Trophoblast cell (in vitro differentiated cells and primary cell): ENCODE measurements around the gene PADI1.

Source experiments
- DNase-seq, 2 donors: peaks; one replicate each; pipeline ENCODE4 v3.0.0-alpha.2; 2016
- H2AFZ ChIP-seq: 2 replicates; pipeline ENCODE4 v1.6.1; 2013; ENCODE audit warnings: low read length, moderate library complexity, mild to moderate bottlenecking; ENCODE audit not compliant: insufficient read depth, poor library complexity
- H2AK5ac ChIP-seq: 2 replicates; pipeline ENCODE4 v1.6.1; 2013; ENCODE audit warnings: mild to moderate bottlenecking, low read length
- H2BK120ac ChIP-seq: 2 replicates; pipeline ENCODE4 v1.6.1; 2013; ENCODE audit warnings: low read length, mild to moderate bottlenecking, moderate library complexity; ENCODE audit not compliant: insufficient read depth, poor library complexity
- H2BK12ac ChIP-seq: 2 replicates; pipeline ENCODE4 v1.6.1; 2013; ENCODE audit warnings: mild to moderate bottlenecking, low read length, moderate library complexity
- H2BK5ac ChIP-seq: 2 replicates; pipeline ENCODE4 v1.6.1; 2013; ENCODE audit warnings: low read length, low read depth, moderate library complexity, mild to moderate bottlenecking; ENCODE audit not compliant: poor library complexity
- H3K14ac ChIP-seq: 2 replicates; pipeline ENCODE4 v1.6.1; 2013; ENCODE audit warnings: mild to moderate bottlenecking, low read length
- H3K18ac ChIP-seq: 2 replicates; pipeline ENCODE4 v1.6.1; 2013; ENCODE audit warnings: mild to moderate bottlenecking, low read length
- H3K23ac ChIP-seq: 2 replicates; pipeline ENCODE4 v1.6.1; 2013; ENCODE audit warnings: low read length
- H3K27ac ChIP-seq: 2 replicates; pipeline ENCODE4 v1.5.1; 2013; ENCODE audit warnings: low read depth, mild to moderate bottlenecking, inconsistent platforms, low read length, moderate library complexity
- H3K27me3 ChIP-seq: 2 replicates; pipeline ENCODE4 v1.6.1; 2013; ENCODE audit warnings: inconsistent platforms, mild to moderate bottlenecking, low read length, moderate library complexity; ENCODE audit not compliant: insufficient read depth
- H3K36me3 ChIP-seq, 2 experiments: 1 replicate in 1 of 2; 2 replicates in 1 of 2; pipeline ENCODE4 v1.6.1; 2013; ENCODE audit warnings: low read length in 2 of 2, mild to moderate bottlenecking in 2 of 2, moderate library complexity in 1 of 2; ENCODE audit not compliant: insufficient read depth in 2 of 2, control insufficient read depth in 1 of 2
- H3K4ac ChIP-seq: 2 replicates; pipeline ENCODE4 v1.6.1; 2013; ENCODE audit warnings: low read depth, mild to moderate bottlenecking, low read length, moderate library complexity
- H3K4me1 ChIP-seq, 2 experiments: 1 replicate in 1 of 2; 2 replicates in 1 of 2; pipeline ENCODE4 v1.6.1; 2013; ENCODE audit warnings: low read length in 2 of 2, mild to moderate bottlenecking in 2 of 2, moderate library complexity in 1 of 2; ENCODE audit not compliant: insufficient read depth in 2 of 2, control insufficient read depth in 1 of 2
- H3K4me2 ChIP-seq: 2 replicates; pipeline ENCODE4 v1.6.1; 2013; ENCODE audit warnings: inconsistent platforms, mild to moderate bottlenecking, low read length, moderate library complexity
- H3K4me3 ChIP-seq: 2 replicates; pipeline ENCODE4 v1.5.1; 2013; ENCODE audit warnings: mild to moderate bottlenecking, low read depth, low read length, inconsistent platforms
- H3K79me1 ChIP-seq: one replicate; pipeline ENCODE4 v1.6.1; 2013; ENCODE audit warnings: low read length
- H3K79me2 ChIP-seq: 2 replicates; pipeline ENCODE4 v1.6.1; 2013; ENCODE audit warnings: low read length, mild to moderate bottlenecking; ENCODE audit not compliant: control insufficient read depth, insufficient read depth, poor library complexity
- H3K9ac ChIP-seq: 2 replicates; pipeline ENCODE4 v1.6.1; 2013; ENCODE audit warnings: mild to moderate bottlenecking, low read length
- H3K9me3 ChIP-seq: 2 replicates; pipeline ENCODE4 v1.6.1; 2013; ENCODE audit warnings: low read depth, mild to moderate bottlenecking, control low read depth, inconsistent platforms, low read length; ENCODE audit not compliant: insufficient read depth
- H4K12ac ChIP-seq: 2 replicates; pipeline ENCODE4 v1.6.1; 2013; ENCODE audit warnings: low read depth, mild to moderate bottlenecking, low read length, moderate library complexity
- H4K8ac ChIP-seq: 2 replicates; pipeline ENCODE4 v1.6.1; 2013; ENCODE audit warnings: low read depth, mild to moderate bottlenecking, low read length, moderate library complexity
- H4K91ac ChIP-seq: one replicate; pipeline ENCODE4 v1.6.1; 2013; ENCODE audit warnings: low read depth, mild to moderate bottlenecking, low read length, moderate library complexity
- WGBS: extraction: QIAGEN DNeasy Blood & Tissue Kit; methylation state at CpG from one replicate; pipeline ENCODE4 v1.1.7; 2013; ENCODE audit warnings: missing lambda C conversion rate; ENCODE audit not compliant: insufficient read length, insufficient coverage; ENCODE audit errors: extremely low coverage; 5-methylcytosine and 5-hydroxymethylcytosine counted together

The PADI1 gene

DNA sequence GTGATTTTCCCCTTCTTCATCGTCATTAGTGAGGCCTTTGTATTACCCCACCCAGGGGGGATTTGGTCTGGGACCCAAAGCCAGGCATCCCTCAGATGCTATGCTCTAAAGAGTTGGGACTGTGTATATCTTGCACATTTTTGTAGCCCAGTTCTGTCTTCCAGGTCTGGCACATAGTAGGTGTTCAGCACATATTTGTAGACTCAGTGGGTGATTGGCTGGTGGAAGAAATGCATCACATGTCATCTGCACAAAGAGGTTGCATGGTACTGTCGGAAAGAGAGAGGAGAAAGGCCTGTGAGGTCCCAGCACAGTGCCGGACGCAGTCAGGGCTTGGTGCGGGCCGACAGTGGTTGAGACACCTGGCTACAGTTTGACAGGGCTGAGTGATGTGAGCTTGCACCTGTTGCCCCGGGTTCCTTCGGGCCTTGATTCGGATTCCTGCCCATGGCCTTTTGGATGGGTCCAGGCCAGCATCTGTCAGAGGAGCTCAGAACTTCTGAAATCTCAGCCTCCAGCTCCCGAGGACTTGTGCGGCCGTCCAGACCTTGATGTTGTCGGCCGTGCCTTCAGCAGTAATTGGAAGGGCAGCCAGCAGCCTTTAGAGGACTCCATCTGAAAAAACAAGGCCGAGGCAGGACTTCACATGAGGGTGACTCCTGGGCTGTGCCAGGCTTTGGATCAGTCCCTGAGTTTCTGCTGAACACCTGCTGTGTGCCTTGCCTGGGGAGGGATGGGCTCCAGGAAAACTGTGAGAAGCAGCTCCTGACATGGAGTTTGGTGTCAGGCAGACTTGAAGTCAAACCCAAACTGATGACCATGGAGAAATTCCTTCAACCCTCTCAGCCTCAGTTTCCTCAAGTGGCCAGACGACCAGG is 40.9 kb upstream of the PADI1 start:
- Histone ChIP-seq H2AK5ac (no peak overlapping the region), H3K4me3 (no peak overlapping the region), H3K4me2 (no peak overlapping the region), H3K36me3 (no peaks in the 10 kb centered on the region), H2AFZ (no peak overlapping the region), H3K14ac (no peak overlapping the region), H3K18ac (no peak overlapping the region), H3K9ac (no peak overlapping the region), H4K91ac (no peak overlapping the region), H4K12ac (no peak overlapping the region), H3K27ac (no peak overlapping the region), H4K8ac (no peak overlapping the region), H3K4me1 (peaks cover 14 to 28% of the 10 kb centered on the region in 2 experiments), H3K79me2 (no peaks in the 10 kb centered on the region), H2BK12ac (no peak overlapping the region), H3K4ac (no peak overlapping the region), H3K23ac (no peak overlapping the region), H2BK120ac (no peak overlapping the region), H3K9me3 (peaks cover 6% of the 10 kb centered on the region), H2BK5ac (no peak overlapping the region), H3K79me1 (peaks cover 11% of the 10 kb centered on the region), H3K27me3 (no peaks in the 10 kb centered on the region)
- no CpG with 5 or more reads among the region's 16 CpGs for WGBS
- DNase-seq = peak; percentile 23 to 31

DNA sequence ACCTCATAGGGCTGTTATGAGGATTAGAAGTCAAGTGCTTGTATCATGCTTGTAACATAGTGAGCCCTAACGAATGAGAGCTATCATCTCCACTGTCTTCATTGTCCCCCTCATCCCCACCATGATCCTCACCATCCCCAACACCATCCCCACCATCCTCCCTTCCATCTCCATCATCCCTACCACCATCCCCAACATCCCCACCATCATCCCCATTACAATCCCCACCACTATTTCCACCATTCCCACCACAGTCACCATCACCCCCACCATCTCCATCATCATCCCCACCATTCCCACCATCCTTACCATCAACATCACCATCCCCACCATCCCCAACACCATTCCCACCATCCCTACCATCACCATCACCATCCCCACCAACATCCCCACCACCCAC is 39.1 kb upstream of the PADI1 start:
- H3K9me3 ChIP-seq = peaks cover 6% of the 10 kb centered on the region
- H4K12ac ChIP-seq = no peak overlapping the region
- no peak overlapping the region for H4K8ac ChIP-seq
- peaks cover 14 to 28% of the 10 kb centered on the region in 2 experiments for H3K4me1 ChIP-seq
- H3K36me3 ChIP-seq = no peaks in the 10 kb centered on the region
- no peak overlapping the region for H3K9ac ChIP-seq
- peak overlapping the region; percentile 26 for H2BK12ac ChIP-seq
- no peak overlapping the region for H2AK5ac ChIP-seq
- no peaks in the 10 kb centered on the region for H3K27me3 ChIP-seq
- no peak overlapping the region for H3K4me3 ChIP-seq
- H3K4me2 ChIP-seq = no peak overlapping the region
- no peak overlapping the region for H3K27ac ChIP-seq
- H2AFZ ChIP-seq = no peak overlapping the region
- no peak overlapping the region for H3K14ac ChIP-seq
- no peak overlapping the region for H4K91ac ChIP-seq
- H3K79me1 ChIP-seq = peaks cover 15% of the 10 kb centered on the region
- no CpG with 5 or more reads among the region's 1 CpG for WGBS
- no peak overlapping the region for H2BK120ac ChIP-seq
- H2BK5ac ChIP-seq = no peak overlapping the region
- H3K23ac ChIP-seq = no peak overlapping the region
- DNase-seq = no peak
- H3K4ac ChIP-seq = no peak overlapping the region
- H3K18ac ChIP-seq = no peak overlapping the region
- H3K79me2 ChIP-seq = no peaks in the 10 kb centered on the region

DNA sequence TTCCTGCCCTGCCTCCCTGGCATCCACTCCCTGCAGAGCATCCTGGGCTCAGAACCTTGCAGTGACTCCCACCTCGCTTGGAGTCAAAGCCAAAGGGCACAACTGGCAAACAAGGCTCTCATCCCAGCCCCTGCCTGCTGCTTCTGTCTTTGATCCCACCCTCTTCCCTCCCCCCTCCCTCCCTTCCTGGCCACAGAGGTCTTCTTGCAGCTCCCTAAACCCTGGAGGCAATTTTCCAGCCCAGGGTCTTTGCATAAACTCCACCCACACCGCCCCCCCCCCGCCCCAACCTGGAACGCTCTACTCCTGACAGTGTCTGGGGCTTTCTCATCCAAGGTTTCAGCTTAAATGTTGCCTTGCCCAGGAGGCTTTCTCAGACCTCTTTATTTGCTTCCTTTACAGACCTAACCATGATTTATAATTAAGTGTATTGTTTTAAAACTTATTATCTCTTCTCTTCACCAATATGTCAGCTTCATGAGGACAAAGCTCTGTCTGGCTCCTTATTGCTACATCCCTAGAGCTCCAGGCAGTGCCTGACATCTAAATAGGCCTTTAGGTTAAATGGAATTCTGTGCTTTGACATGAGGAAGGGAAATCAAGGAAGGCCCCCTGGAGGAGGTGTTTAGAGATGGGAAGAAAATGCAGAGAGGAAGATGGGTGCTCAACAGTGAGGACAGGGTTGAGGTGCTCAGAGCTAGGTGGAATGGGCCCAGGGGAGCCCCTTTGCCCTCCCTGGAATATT is 37.7 kb upstream of the PADI1 start:
- Histone ChIP-seq H3K4me1 (peaks cover 14 to 28% of the 10 kb centered on the region in 2 experiments), H3K4me3 (no peak overlapping the region), H3K79me1 (peaks cover 15% of the 10 kb centered on the region), H4K8ac (no peak overlapping the region), H3K27ac (peak overlapping the region; percentile 36), H3K27me3 (no peaks in the 10 kb centered on the region), H3K23ac (no peak overlapping the region), H3K9me3 (peaks cover 6% of the 10 kb centered on the region), H2BK120ac (peak overlapping the region; percentile 56), H2AK5ac (peak overlapping the region; percentile 3), H3K4ac (no peak overlapping the region), H3K36me3 (no peaks in the 10 kb centered on the region), H3K14ac (peak overlapping the region; percentile 43), H4K91ac (peak overlapping the region; percentile 84), H2AFZ (no peak overlapping the region), H2BK12ac (peak overlapping the region; percentile 51), H3K79me2 (no peaks in the 10 kb centered on the region), H3K4me2 (no peak overlapping the region), H4K12ac (no peak overlapping the region), H3K9ac (peak overlapping the region; percentile 37), H2BK5ac (peak overlapping the region; percentile 52), H3K18ac (no peak overlapping the region)
- no CpG with 5 or more reads among the region's 4 CpGs for WGBS
- DNase-seq = peak; percentile 36 to 59

DNA sequence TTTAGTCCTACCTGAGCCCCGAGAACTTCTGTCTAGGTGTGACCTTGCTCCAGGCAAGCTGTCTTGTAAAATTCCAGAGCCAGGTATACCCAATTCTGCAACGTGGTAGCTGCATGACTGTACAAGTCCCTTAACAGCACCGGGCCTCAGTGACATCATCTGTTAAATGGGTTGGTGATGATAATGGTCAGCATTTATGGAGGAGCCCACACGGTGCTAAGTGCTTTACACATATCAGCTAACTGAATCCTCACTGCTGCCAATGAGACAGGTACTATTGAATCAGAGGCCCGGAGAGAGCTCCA is 37.2 kb upstream of the PADI1 start:
- no peak overlapping the region for H3K4ac ChIP-seq
- no peak overlapping the region for H4K12ac ChIP-seq
- no peaks in the 10 kb centered on the region for H3K79me2 ChIP-seq
- peak overlapping the region; percentile 84 for H4K91ac ChIP-seq
- no peak overlapping the region for H3K4me3 ChIP-seq
- DNase-seq = peak in 1 of 2 donors; percentile 94
- H2BK120ac ChIP-seq = peak overlapping the region; percentile 53
- H3K27me3 ChIP-seq = no peaks in the 10 kb centered on the region
- H2AK5ac ChIP-seq = no peak overlapping the region
- H3K36me3 ChIP-seq = no peaks in the 10 kb centered on the region
- H3K27ac ChIP-seq = peak overlapping the region; percentile 36
- peak overlapping the region; percentile 37 for H3K9ac ChIP-seq
- H3K14ac ChIP-seq = peak overlapping the region; percentile 19
- no peak overlapping the region for H2AFZ ChIP-seq
- H3K9me3 ChIP-seq = peaks cover 6% of the 10 kb centered on the region
- H3K4me2 ChIP-seq = no peak overlapping the region
- H3K4me1 ChIP-seq = peaks cover 14 to 24% of the 10 kb centered on the region in 2 experiments
- no CpG with 5 or more reads among the region's 5 CpGs for WGBS
- peak overlapping the region; percentile 56 for H2BK12ac ChIP-seq
- peaks cover 15% of the 10 kb centered on the region for H3K79me1 ChIP-seq
- H2BK5ac ChIP-seq = peak overlapping the region; percentile 52
- no peak overlapping the region for H3K18ac ChIP-seq
- H4K8ac ChIP-seq = peak overlapping the region; percentile 33
- H3K23ac ChIP-seq = no peak overlapping the region
